AML-193 (cell line): Measurements from ENCODE around the gene TOPORS.
"Not testable (repeated sequence)": the region's sequence is repeated elsewhere in the genome, so short reads cannot be mapped to it uniquely, and the experiment has no call there.

Source experiments
- DNase-seq, 2 experiments: peaks; one replicate each; lab custom pipeline; 2025; lab: John Stamatoyannopoulos, UW

TOPORS gene

GRCh38 chr9:32552172-32552872 lies at the start of gene TOPORS, which contains the start of gene SMIM27:
Gene TOPORS (minus strand): TSS chr9:32552586. CDS start chr9:32552436, 150 bp downstream.
Gene SMIM27 (plus strand): TSS chr9:32552327. CDS start chr9:32552435, 108 bp downstream.
- peak; percentile 85 for DNase-seq

GRCh38 chr9:32599021-32599420 lies 46.6 kb upstream of the TOPORS start:
- not testable (repeated sequence) for DNase-seq

GRCh38 chr9:32596936-32597335 lies 44.5 kb upstream of the TOPORS start:
- no peak for DNase-seq

- no peak for DNase-seq
Observed at GRCh38 chr9:32596096-32596865, 43.9 kb upstream of the TOPORS start.

GRCh38 chr9:32590898-32591297 lies 38.5 kb upstream of the TOPORS start:
- no peak for DNase-seq

- no peak for DNase-seq
Observed at GRCh38 chr9:32590476-32590875, 38.1 kb upstream of the TOPORS start.

- DNase-seq, result peak; percentile 47 to 75
Observed at GRCh38 chr9:32589083-32589723, 36.8 kb upstream of the TOPORS start.

- DNase-seq, result no peak
Observed at GRCh38 chr9:32587901-32588300, 35.5 kb upstream of the TOPORS start.

GRCh38 chr9:32584784-32585183 lies 32.4 kb upstream of the TOPORS start:
- DNase-seq, result no peak

- peak; percentile 32 to 60 for DNase-seq
Observed at GRCh38 chr9:32581512-32582143, 29.2 kb upstream of the TOPORS start.

- DNase-seq, result no peak
Observed at GRCh38 chr9:32580631-32581300, 28.4 kb upstream of the TOPORS start.

GRCh38 chr9:32579706-32580331 lies 27.4 kb upstream of the TOPORS start:
- DNase-seq, result peak; percentile 39 to 48

GRCh38 chr9:32578976-32579375 lies 26.6 kb upstream of the TOPORS start:
- no peak for DNase-seq

GRCh38 chr9:32577316-32577715 lies 24.9 kb upstream of the TOPORS start:
- DNase-seq, result no peak

GRCh38 chr9:32574858-32575257 lies 22.5 kb upstream of the TOPORS start:
- DNase-seq, result peak in 1 of 2 experiments; percentile 8

GRCh38 chr9:32573821-32574220 lies 21.4 kb upstream of the TOPORS start:
- no peak for DNase-seq

GRCh38 chr9:32572900-32573523 lies 20.6 kb upstream of the TOPORS start, which contains the start of gene NDUFB6:
Gene NDUFB6 (minus strand): TSS chr9:32573159. CDS start chr9:32573060, 99 bp downstream.
- peak; percentile 93 for DNase-seq

- DNase-seq, result peak; percentile 82 to 84
Observed at GRCh38 chr9:32571969-32572899, 19.8 kb upstream of the TOPORS start.

GRCh38 chr9:32570262-32570661 lies 17.9 kb upstream of the TOPORS start:
- DNase-seq, result no peak
